ENCODE data around the gene IRF2.

Gene IRF2

GRCh38 chr4:184474263-184475095 lies at the start of gene IRF2:
IRF2 (minus strand) TSS chr4:184474550; CDS start chr4:184429064, 45,486 bp downstream.
- DNase-seq (ENCODE audit: low spot score) = peak; percentile 96

- DNase-seq (ENCODE audit: low spot score) = no peak
Measured at GRCh38 chr4:184515606-184516005, 41.3 kb upstream of the IRF2 start.

GRCh38 chr4:184514121-184514988 lies 40.0 kb upstream of the IRF2 start:
- no peak for DNase-seq (ENCODE audit: low spot score)

- DNase-seq (ENCODE audit: low spot score) = no peak
Measured at GRCh38 chr4:184513802-184514120, 39.4 kb upstream of the IRF2 start.

GRCh38 chr4:184511156-184511555 lies 36.8 kb upstream of the IRF2 start:
- no peak for DNase-seq (ENCODE audit: low spot score)

GRCh38 chr4:184510401-184510800 lies 36.1 kb upstream of the IRF2 start:
- DNase-seq (ENCODE audit: low spot score) = no peak

- peak; percentile 50 for DNase-seq (ENCODE audit: low spot score)
Measured at GRCh38 chr4:184506527-184507121, 32.3 kb upstream of the IRF2 start.

- DNase-seq (ENCODE audit: low spot score) = no peak
Measured at GRCh38 chr4:184504385-184504784, 30.0 kb upstream of the IRF2 start.

- no peak for DNase-seq (ENCODE audit: low spot score)
Measured at GRCh38 chr4:184503869-184504300, 29.5 kb upstream of the IRF2 start.

GRCh38 chr4:184500748-184501589 lies 26.6 kb upstream of the IRF2 start:
- no peak for DNase-seq (ENCODE audit: low spot score)

- DNase-seq (ENCODE audit: low spot score) = no peak
Measured at GRCh38 chr4:184499996-184500395, 25.6 kb upstream of the IRF2 start.

GRCh38 chr4:184498598-184498997 lies 24.2 kb upstream of the IRF2 start:
- no peak for DNase-seq (ENCODE audit: low spot score)

GRCh38 chr4:184489771-184490170 lies 15.4 kb upstream of the IRF2 start:
- no peak for DNase-seq (ENCODE audit: low spot score)

- DNase-seq (ENCODE audit: low spot score) = no peak
Measured at GRCh38 chr4:184487503-184487902, 13.2 kb upstream of the IRF2 start.

GRCh38 chr4:184485279-184485678 lies 10.9 kb upstream of the IRF2 start:
- no peak for DNase-seq (ENCODE audit: low spot score)

GRCh38 chr4:184481544-184481943 lies 7.2 kb upstream of the IRF2 start:
- no peak for DNase-seq (ENCODE audit: low spot score)

- no peak for DNase-seq (ENCODE audit: low spot score)
Measured at GRCh38 chr4:184479516-184479950, 5.2 kb upstream of the IRF2 start.

- DNase-seq (ENCODE audit: low spot score) = no peak
Measured at GRCh38 chr4:184477201-184477999, 3.0 kb upstream of the IRF2 start.

- DNase-seq (ENCODE audit: low spot score) = no peak
Measured at GRCh38 chr4:184476695-184477094, 2.3 kb upstream of the IRF2 start.

- DNase-seq (ENCODE audit: low spot score) = no peak
Measured at GRCh38 chr4:184475498-184475897, 1.1 kb upstream of the IRF2 start.

GRCh38 chr4:184475096-184475461 lies 729 bp upstream of the IRF2 start:
- peak; percentile 42 for DNase-seq (ENCODE audit: low spot score)
